Thymus (tissue), 11 donors: ENCODE results near the gene MPG. TPM values are rescaled to one million over a fixed set of nuclear protein-coding genes. Genes with fewer than 3 reads are reported as not detected.
"Not testable (repeated sequence)": the region's sequence is repeated elsewhere in the genome, so short reads cannot be mapped to it uniquely, and the experiment has no call there.

ENCODE experiments used
- DNase-seq, 9 donors: peaks; one replicate each; pipeline ENCODE4 v3.0.0-alpha.2; 2013; ENCODE audit warnings: low spot score in 9 of 9, low read depth in 6 of 9, missing footprints in 1 of 9
- H3K27ac ChIP-seq, 2 donors: one replicate each; pipeline ENCODE4 v1.5.1; 2013; ENCODE audit warnings: control low read depth in 1 of 2, low read depth in 1 of 2, low read length in 1 of 2, mild to moderate bottlenecking in 1 of 2, moderate library complexity in 1 of 2
- H3K27me3 ChIP-seq, 2 donors: one replicate each; pipeline ENCODE4 v1.5.1; 2013; ENCODE audit warnings: low read length in 1 of 2; ENCODE audit not compliant: control insufficient read depth in 2 of 2, insufficient read depth in 1 of 2
- H3K36me3 ChIP-seq, 2 donors: one replicate each; pipeline ENCODE4 v1.5.1; 2013; ENCODE audit warnings: low read length in 1 of 2, mild to moderate bottlenecking in 1 of 2, moderate library complexity in 1 of 2; ENCODE audit not compliant: control insufficient read depth in 2 of 2, insufficient read depth in 2 of 2
- H3K4me1 ChIP-seq, 2 donors: one replicate each; pipeline ENCODE4 v1.5.1; 2013; ENCODE audit warnings: low read length in 2 of 2; ENCODE audit not compliant: control insufficient read depth in 2 of 2, insufficient read depth in 2 of 2
- H3K4me3 ChIP-seq, 2 donors: one replicate each; pipeline ENCODE4 v1.5.1; 2013; ENCODE audit warnings: low read length in 2 of 2, control low read depth in 1 of 2, mild to moderate bottlenecking in 1 of 2
- H3K9me3 ChIP-seq, 2 donors: one replicate each; pipeline ENCODE4 v1.5.1; 2013; ENCODE audit warnings: low read length in 1 of 2, mild to moderate bottlenecking in 1 of 2; ENCODE audit not compliant: control insufficient read depth in 2 of 2, insufficient read depth in 1 of 2
- WGBS: extraction: QIAGEN DNeasy Blood & Tissue Kit; methylation state at CpG from one replicate; pipeline ENCODE4 v1.1.7; 2013; 5-methylcytosine and 5-hydroxymethylcytosine counted together
- polyA plus RNA-seq: library from polyadenylated mRNA; stranded (reverse); fragments of 200-250 nt; gene quantifications from one replicate; pipeline ENCODE4 v1.2.3, GENCODE V29; 2013
- total RNA-seq: library from RNA; stranded (reverse); fragments of 120-200 nt; gene quantifications from one replicate; pipeline ENCODE4 v1.2.4, GENCODE V29; 2013
- donor health status: healthy.

The MPG gene
- total and polyA plus RNA-seq, 2 donors: 45.1 to 58.1 TPM

GRCh38 chr16:45454-45853, 32.6 kb upstream of the MPG start:
- Histone ChIP-seq H3K36me3 (peaks cover 35 to 37% of the 10 kb centered on the region in 2 donors), H3K9me3 (no peaks in the 10 kb centered on the region), H3K4me1 (no peaks in the 10 kb centered on the region), H3K4me3 (no peak overlapping the region), H3K27ac (no peak overlapping the region), H3K27me3 (no peaks in the 10 kb centered on the region)
- 98% methylated on average over 5 of the region's 5 CpGs for WGBS
- DNase-seq: no peak

- H3K4me1 ChIP-seq, H3K27ac ChIP-seq, H3K27me3 ChIP-seq, H3K4me3 ChIP-seq, H3K9me3 ChIP-seq, DNase-seq: not testable (repeated sequence)
- WGBS: 98% methylated on average over 7 of the region's 7 CpGs
- peaks cover 40 to 44% of the 10 kb centered on the region in 2 donors for H3K36me3 ChIP-seq
These were observed 31.5 kb upstream of the MPG start for GRCh38 chr16:46510-46909.

GRCh38 chr16:47234-47633, 30.8 kb upstream of the MPG start:
- Histone ChIP-seq H3K4me3 (no peak overlapping the region), H3K9me3 (no peaks in the 10 kb centered on the region), H3K4me1 (peaks cover 0 to 3% of the 10 kb centered on the region in 2 donors), H3K27ac (no peak overlapping the region), H3K36me3 (peaks cover 34 to 41% of the 10 kb centered on the region in 2 donors), H3K27me3 (no peaks in the 10 kb centered on the region)
- no peak for DNase-seq
- WGBS: 98% methylated on average over 7 of the region's 7 CpGs

GRCh38 chr16:50769-51591, 27.0 kb upstream of the MPG start:
- Histone ChIP-seq H3K4me3 (no peak overlapping the region), H3K4me1 (peaks cover 7 to 10% of the 10 kb centered on the region in 2 donors), H3K9me3 (no peaks in the 10 kb centered on the region), H3K27ac (no peak overlapping the region), H3K27me3 (no peaks in the 10 kb centered on the region), H3K36me3 (peaks cover 15 to 25% of the 10 kb centered on the region in 2 donors)
- DNase-seq: no peak
- WGBS: 93% methylated on average over 15 of the region's 15 CpGs

GRCh38 chr16:53346-54236, 24.4 kb upstream of the MPG start, which contains the start of the genes POLR3K and SNRNP25:
Gene POLR3K, minus strand, starts transcription at chr16:53608. Its CDS starts 22 bp downstream, at chr16:53586.
Gene SNRNP25, plus strand, starts transcription at chr16:53828. Its CDS starts 189 bp downstream, at chr16:54017.
- peak within 1 kb of the TSS; percentile 60 to 80 for H3K4me3 ChIP-seq
- DNase-seq: peak; percentile 82 to 98 (median 92)

GRCh38 chr16:54237-54581, 23.8 kb upstream of the MPG start:
- DNase-seq: no peak
- no peaks in the 10 kb centered on the region for H3K9me3 ChIP-seq
- peak overlapping the region in 1 of 2 donors; percentile 44 for H3K27ac ChIP-seq
- 45% methylated on average over 12 of the region's 12 CpGs for WGBS
- no peaks in the 10 kb centered on the region for H3K27me3 ChIP-seq
- peaks cover 29% of the 10 kb centered on the region in 2 donors for H3K36me3 ChIP-seq
- H3K4me1 ChIP-seq: peaks cover 7 to 10% of the 10 kb centered on the region in 2 donors
- H3K4me3 ChIP-seq: peak overlapping the region; percentile 60 to 80

More at GRCh38 chr16:53346-54236, 24.4 kb upstream of the MPG start, which contains the start of the genes POLR3K and SNRNP25:
- Histone ChIP-seq H3K27ac (peak within 1 kb of the TSS; percentile 44 to 59), H3K27me3 (no peaks in the 10 kb centered on the region), H3K9me3 (no peaks in the 10 kb centered on the region), H3K4me1 (peaks cover 7 to 10% of the 10 kb centered on the region in 2 donors), H3K36me3 (peaks cover 26 to 29% of the 10 kb centered on the region in 2 donors)
- under 1% methylated on average over 91 of the region's 91 CpGs for WGBS

GRCh38 chr16:55571-56136, 22.4 kb upstream of the MPG start:
- no peak for DNase-seq
- 86% methylated on average over 11 of the region's 11 CpGs for whole genome bisulfite sequencing
- H3K36me3 ChIP-seq: peaks cover 27 to 29% of the 10 kb centered on the region in 2 donors

GRCh38 chr16:56231-56927, 21.6 kb upstream of the MPG start:
- H3K9me3 ChIP-seq: no peaks in the 10 kb centered on the region
- peaks cover 7 to 10% of the 10 kb centered on the region in 2 donors for H3K4me1 ChIP-seq
- H3K36me3 ChIP-seq: peaks cover 22 to 25% of the 10 kb centered on the region in 2 donors
- no peak overlapping the region for H3K27ac ChIP-seq
- 95% methylated on average over 17 of the region's 17 CpGs for WGBS
- H3K27me3 ChIP-seq: no peaks in the 10 kb centered on the region
- no peak overlapping the region for H3K4me3 ChIP-seq
- no peak for DNase-seq

More at GRCh38 chr16:55571-56136, 22.4 kb upstream of the MPG start:
- H3K4me3 ChIP-seq: no peak overlapping the region
- H3K27ac ChIP-seq: no peak overlapping the region
- peaks cover 7 to 10% of the 10 kb centered on the region in 2 donors for H3K4me1 ChIP-seq
- no peaks in the 10 kb centered on the region for H3K27me3 ChIP-seq
- no peaks in the 10 kb centered on the region for H3K9me3 ChIP-seq
